G401 (cell line): ENCODE data around the gene VEZF1. TPM values are rescaled to one million over a fixed set of nuclear protein-coding genes. Genes with fewer than 3 reads are reported as not detected.

ENCODE experiments used
- DNase-seq: peaks from one replicate; pipeline ENCODE4 v3.0.0-alpha.2; 2015; ENCODE audit warnings: low spot score
- in situ Hi-C: cut with HindIII; loops from 2 replicates; pipeline ENCODE4 v1.10.0; 2016; ENCODE audit warnings: low sequenced_read_pairs, mixed read lengths
- total RNA-seq: library from RNA; depleted of rRNA; stranded (reverse); fragments of >200 nt; shearing (Covaris generic); gene quantifications from 2 replicates; pipeline ENCODE4 v1.2.3, GENCODE V29; 2014

Gene VEZF1
- total RNA-seq, 1 experiment from 2014 or later, result 22.7 TPM

- DNase-seq, result peak; percentile 64
- in situ Hi-C loops, result no loop called here
Observed at GRCh38 chr17:57940653-57941329, 47.3 kb downstream of the VEZF1 start.

- DNase-seq, result peak; percentile 62
- in situ Hi-C loops, result no loop called here
Observed at GRCh38 chr17:57940231-57940630, 47.8 kb downstream of the VEZF1 start.

- in situ Hi-C loops, result no loop called here
- no peak for DNase-seq
Observed at GRCh38 chr17:57939797-57940196, 48.3 kb downstream of the VEZF1 start.

- DNase-seq, result no peak
- in situ Hi-C loops, result no loop called here
Observed at GRCh38 chr17:57938061-57938502, 50.0 kb downstream of the VEZF1 start.

GRCh38 chr17:57937492-57937891 is 50.6 kb downstream of the VEZF1 start:
- in situ Hi-C loops, result no loop called here
- no peak for DNase-seq

- in situ Hi-C loops, result no loop called here
- peak; percentile 77 for DNase-seq
Observed at GRCh38 chr17:57935833-57936807, 51.9 kb downstream of the VEZF1 start.

- in situ Hi-C loops, result no loop called here
Observed at GRCh38 chr17:57931488-57932137, 56.4 kb downstream of the VEZF1 start.

GRCh38 chr17:57930239-57930638 is 57.8 kb downstream of the VEZF1 start:
- in situ Hi-C loops, result no loop called here

More at GRCh38 chr17:57931488-57932137, 56.4 kb downstream of the VEZF1 start:
- no peak for DNase-seq

GRCh38 chr17:57929386-57929785 is 58.7 kb downstream of the VEZF1 start:
- in situ Hi-C loops, result loop anchor here (5.0 to 10.0 kb wide), 2 partner anchors 65 to 72 kb away; no protein-coding TSS in a partner anchor
- no peak for DNase-seq

More at GRCh38 chr17:57930239-57930638, 57.8 kb downstream of the VEZF1 start:
- DNase-seq, result no peak

- in situ Hi-C loops, result loop anchor here (5.0 to 10.0 kb wide), 2 partner anchors 66 to 72 kb away; no protein-coding TSS in a partner anchor
- DNase-seq, result no peak
Observed at GRCh38 chr17:57928928-57929327, 59.1 kb downstream of the VEZF1 start.

GRCh38 chr17:57927048-57927723 is 60.9 kb downstream of the VEZF1 start:
- in situ Hi-C loops, result loop anchor here (5.0 to 10.0 kb wide), 2 partner anchors 68 to 70 kb away; no protein-coding TSS in a partner anchor

GRCh38 chr17:57926723-57927047 is 61.4 kb downstream of the VEZF1 start:
- no peak for DNase-seq
- in situ Hi-C loops, result loop anchor here (5.0 to 10.0 kb wide), 2 partner anchors 68 to 69 kb away; no protein-coding TSS in a partner anchor

More at GRCh38 chr17:57927048-57927723, 60.9 kb downstream of the VEZF1 start:
- no peak for DNase-seq

- DNase-seq, result no peak
- in situ Hi-C loops, result loop anchor here (5.0 to 10.0 kb wide), 2 partner anchors 68 to 69 kb away; no protein-coding TSS in a partner anchor
Observed at GRCh38 chr17:57925361-57925990, 62.6 kb downstream of the VEZF1 start.

GRCh38 chr17:57924677-57925076 is 63.4 kb downstream of the VEZF1 start:
- DNase-seq, result peak; percentile 59
- in situ Hi-C loops, result loop anchor here (5.0 to 10.0 kb wide), 2 partner anchors 67 to 70 kb away; no protein-coding TSS in a partner anchor
